ENCODE data around the gene ATXN7.

DNA sequence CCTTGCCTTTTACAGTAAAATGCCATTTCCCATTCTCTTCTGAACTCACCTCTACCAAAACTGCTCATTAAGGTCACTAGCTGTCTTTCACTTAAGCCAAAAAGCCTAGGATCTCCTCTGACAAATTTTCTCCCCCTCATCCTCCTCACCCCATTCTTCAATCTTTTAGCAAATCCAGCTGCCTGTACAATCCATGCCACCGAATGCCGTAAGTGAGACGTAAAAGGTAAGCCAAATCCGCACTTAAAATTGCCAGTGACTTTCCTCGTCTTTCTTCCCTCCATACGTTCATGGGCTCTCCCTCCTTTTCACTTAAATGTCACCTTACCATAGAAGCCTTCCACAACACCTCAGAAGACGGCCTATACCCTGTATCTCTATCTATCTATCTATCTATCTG lies 145.9 kb downstream of the ATXN7 start:
- TF ChIP-seq, protein P1, sequence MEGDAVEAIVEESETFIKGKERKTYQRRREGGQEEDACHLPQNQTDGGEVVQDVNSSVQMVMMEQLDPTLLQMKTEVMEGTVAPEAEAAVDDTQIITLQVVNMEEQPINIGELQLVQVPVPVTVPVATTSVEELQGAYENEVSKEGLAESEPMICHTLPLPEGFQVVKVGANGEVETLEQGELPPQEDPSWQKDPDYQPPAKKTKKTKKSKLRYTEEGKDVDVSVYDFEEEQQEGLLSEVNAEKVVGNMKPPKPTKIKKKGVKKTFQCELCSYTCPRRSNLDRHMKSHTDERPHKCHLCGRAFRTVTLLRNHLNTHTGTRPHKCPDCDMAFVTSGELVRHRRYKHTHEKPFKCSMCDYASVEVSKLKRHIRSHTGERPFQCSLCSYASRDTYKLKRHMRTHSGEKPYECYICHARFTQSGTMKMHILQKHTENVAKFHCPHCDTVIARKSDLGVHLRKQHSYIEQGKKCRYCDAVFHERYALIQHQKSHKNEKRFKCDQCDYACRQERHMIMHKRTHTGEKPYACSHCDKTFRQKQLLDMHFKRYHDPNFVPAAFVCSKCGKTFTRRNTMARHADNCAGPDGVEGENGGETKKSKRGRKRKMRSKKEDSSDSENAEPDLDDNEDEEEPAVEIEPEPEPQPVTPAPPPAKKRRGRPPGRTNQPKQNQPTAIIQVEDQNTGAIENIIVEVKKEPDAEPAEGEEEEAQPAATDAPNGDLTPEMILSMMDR (conservative IDR thresholded peaks at IDR 0.05): no peak
- no peak for TF ChIP-seq ZFX (IDR thresholded peaks at IDR 0.05)
